ENCODE measurements around the gene SRPK2.
A peak's percentile ranks its signal among the peaks of the same experiment; 100 is the strongest.
"Not testable (repeated sequence)": the region's sequence is repeated elsewhere in the genome, so short reads cannot be mapped to it uniquely, and the experiment has no call there.

The SRPK2 gene

GRCh38 chr7:105388356-105389087 lies at the start of gene SRPK2:
TSS of gene SRPK2 (minus strand) at chr7:105388921.
- intact Hi-C loops (cut with DNase I) = no loop called here
- DNase-seq = peak; percentile 38 to 92 (median 82)

DNA sequence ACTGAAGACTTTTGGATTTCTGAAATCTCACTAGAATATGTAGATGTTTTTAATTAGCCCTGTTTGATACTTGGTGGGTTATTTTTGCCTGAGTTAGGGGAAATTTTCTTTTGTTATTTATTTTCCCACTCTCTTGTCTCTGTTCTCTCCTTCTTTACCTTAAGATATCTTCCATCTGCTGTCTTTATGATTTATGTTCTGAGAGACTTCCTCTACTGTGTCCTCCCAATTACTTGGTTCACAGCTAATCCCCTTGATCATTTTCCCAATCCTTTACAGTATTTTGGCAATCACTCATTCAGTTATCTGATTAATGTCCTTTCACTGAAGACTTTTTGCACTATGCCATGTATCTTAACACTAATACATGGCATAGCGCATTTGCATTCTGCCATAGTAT lies 49.5 kb upstream of the SRPK2 start:
- DNase-seq = no peak
- intact Hi-C loops (cut with DNase I) = no loop called here

DNA sequence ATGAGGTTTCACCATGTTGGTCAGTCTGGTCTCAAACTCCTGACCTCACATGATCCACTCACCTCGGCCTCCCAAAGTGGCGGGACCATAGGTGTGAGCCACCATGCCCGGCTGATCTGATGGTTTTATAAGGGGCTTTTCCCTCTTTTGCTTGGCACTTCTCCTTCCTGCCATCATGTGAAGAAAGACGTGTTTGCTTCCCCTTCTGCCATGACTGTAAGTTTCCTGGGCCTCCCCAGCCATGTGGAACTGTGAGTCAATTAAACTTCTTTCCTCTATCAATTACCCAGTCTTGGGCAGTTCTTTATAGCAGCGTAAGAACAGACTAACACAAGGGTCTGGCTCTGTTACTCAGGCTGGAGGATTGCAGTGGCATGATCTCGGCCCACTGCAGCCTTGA lies 48.6 kb upstream of the SRPK2 start:
- intact Hi-C loops (cut with DNase I); DNase-seq: not testable (repeated sequence)

- intact Hi-C loops (cut with DNase I) = no loop called here
- DNase-seq = peak in 22 of 42 donors; percentile 9 to 65 (median 28)
Measured at GRCh38 chr7:105429746-105430612, 41.3 kb upstream of the SRPK2 start.

DNA sequence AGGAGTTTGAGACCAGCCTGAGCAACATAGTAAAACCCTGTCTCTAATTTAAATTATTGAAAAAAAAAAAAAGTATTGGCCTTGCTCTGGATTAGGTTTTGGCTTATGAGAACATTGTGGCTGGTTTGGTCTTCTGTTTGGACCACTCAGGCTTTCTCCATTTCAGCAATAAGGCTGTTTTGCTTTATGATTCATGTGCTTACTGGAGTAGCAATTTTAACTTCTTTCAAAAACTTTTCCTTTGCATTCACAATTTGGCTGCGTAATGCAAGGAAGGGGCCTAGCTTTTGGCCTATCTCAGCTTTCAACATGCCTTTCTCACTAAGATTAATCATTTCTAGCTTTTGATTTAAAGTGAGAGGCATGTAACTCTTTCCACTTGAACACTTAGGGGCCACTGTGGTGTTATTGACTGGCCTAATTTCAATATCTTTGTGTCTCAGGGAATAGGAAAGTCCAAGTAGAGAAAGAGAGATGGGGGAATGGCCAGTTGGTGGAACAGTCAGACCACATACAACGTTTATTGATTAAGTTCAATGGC lies 38.0 kb upstream of the SRPK2 start:
- intact Hi-C loops (cut with DNase I) = no loop called here
- DNase-seq = no peak

- no peak for DNase-seq
- intact Hi-C loops (cut with DNase I) = no loop called here
Measured at GRCh38 chr7:105423987-105424386, 35.3 kb upstream of the SRPK2 start.

- intact Hi-C loops (cut with DNase I) = no loop called here
- no peak for DNase-seq
Measured at GRCh38 chr7:105413887-105414437, 25.2 kb upstream of the SRPK2 start.

- DNase-seq = peak in 1 of 42 donors; percentile 26
- intact Hi-C loops (cut with DNase I) = not testable (repeated sequence)
Measured at GRCh38 chr7:105410774-105411173, 22.1 kb upstream of the SRPK2 start.

- intact Hi-C loops (cut with DNase I); DNase-seq: not testable (repeated sequence)
Measured at GRCh38 chr7:105409775-105410174, 21.1 kb upstream of the SRPK2 start.

GRCh38 chr7:105408791-105409410 lies 20.2 kb upstream of the SRPK2 start:
- no peak for DNase-seq
- intact Hi-C loops (cut with DNase I) = no loop called here

DNA sequence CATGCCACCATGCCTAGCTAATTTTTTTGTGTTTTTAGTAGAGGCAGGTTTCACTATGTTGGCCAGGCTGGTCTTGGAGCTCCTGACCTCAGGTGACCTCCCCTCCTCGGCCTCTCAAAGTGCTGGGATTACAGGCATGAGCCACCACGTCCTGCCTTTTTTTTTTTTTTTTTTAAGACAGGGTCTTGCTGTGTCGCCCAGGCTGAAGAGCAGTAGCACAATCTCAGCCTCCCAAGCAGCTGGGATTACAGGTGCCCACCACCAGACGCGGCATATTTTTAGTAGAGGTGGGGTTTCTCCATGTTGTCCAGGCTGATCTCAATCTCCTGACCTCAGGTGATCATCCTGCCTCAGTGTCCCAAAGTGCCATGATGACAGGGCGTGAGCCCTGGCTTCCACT lies 14.4 kb upstream of the SRPK2 start:
- intact Hi-C loops (cut with DNase I) = no loop called here
- DNase-seq = peak in 1 of 42 donors; percentile 8

GRCh38 chr7:105402221-105403095 lies 13.7 kb upstream of the SRPK2 start:
- DNase-seq = peak in 1 of 42 donors; percentile 7
- intact Hi-C loops (cut with DNase I) = no loop called here

GRCh38 chr7:105399043-105399725 lies 10.5 kb upstream of the SRPK2 start:
- intact Hi-C loops (cut with DNase I) = no loop called here
- DNase-seq = no peak

GRCh38 chr7:105396566-105396965 lies 7.8 kb upstream of the SRPK2 start:
- intact Hi-C loops (cut with DNase I) = no loop called here

GRCh38 chr7:105391429-105391828 lies 2.7 kb upstream of the SRPK2 start:
- intact Hi-C loops (cut with DNase I) = no loop called here
- DNase-seq = peak in 1 of 42 donors; percentile 21

More at GRCh38 chr7:105396566-105396965, 7.8 kb upstream of the SRPK2 start:
- no peak for DNase-seq

DNA sequence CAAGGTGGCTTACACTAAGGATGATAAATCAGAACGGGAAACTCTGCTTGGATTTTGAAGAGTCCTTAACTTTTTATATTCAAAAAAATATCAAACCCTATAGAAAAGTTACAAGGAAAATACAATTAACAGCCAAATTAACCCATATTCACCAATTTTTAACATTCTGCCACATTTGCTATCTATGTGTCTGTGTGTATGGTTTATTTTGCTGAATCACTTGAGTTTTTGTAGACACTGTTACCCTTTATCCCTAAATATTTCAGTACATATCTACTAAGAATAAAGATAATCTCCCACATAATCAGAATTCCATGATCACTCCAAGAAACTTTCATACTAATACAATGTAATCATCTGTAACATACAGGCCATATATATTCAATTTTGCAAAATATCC lies 1.2 kb upstream of the SRPK2 start:
- no peak for DNase-seq
- intact Hi-C loops (cut with DNase I) = no loop called here

GRCh38 chr7:105389088-105389650 lies 448 bp upstream of the SRPK2 start:
- intact Hi-C loops (cut with DNase I) = no loop called here
- DNase-seq = peak in 35 of 42 donors; percentile 15 to 66 (median 38)

Data from head of caudate nucleus (tissue), 42 donors.